ENCODE data around the gene PDZK1IP1.
"Not testable (repeated sequence)": the region's sequence is repeated elsewhere in the genome, so short reads cannot be mapped to it uniquely, and the experiment has no call there.

The PDZK1IP1 gene

DNA sequence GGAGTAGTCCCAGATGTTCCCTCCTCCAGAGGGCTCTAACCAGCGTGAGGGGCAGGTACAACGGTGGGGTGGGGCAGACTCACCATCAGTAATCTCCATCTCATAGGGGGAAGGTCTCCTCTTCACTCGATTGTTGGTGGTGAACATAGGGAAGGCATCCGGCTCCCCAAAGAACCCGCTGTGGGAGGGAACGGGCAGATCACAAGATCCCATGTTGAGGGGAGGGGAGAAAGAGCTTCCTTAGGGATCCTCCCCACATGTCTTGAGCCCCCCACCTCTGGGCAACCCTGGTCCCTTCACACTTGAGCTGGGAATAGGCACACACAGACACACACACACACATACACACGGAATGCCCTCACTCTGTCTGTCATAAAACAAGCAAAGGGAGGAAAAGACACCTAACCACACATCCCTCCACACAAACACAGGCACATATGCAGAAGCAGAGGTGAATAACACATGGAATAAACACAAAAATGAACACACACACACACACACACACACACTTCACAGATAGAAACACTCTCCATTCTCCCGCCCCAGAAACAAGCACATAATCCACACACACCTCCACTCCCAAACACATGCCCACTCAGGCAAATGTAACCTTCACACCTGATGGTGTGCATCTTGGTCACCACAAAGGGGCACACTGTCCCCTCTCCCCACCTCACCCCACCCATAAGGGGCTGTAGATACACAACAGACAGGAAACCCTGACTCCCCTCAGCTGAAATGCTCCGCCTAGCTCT is 34.3 kb upstream of the PDZK1IP1 start:
- no peak for DNase-seq (ENCODE audit: low read depth)

DNA sequence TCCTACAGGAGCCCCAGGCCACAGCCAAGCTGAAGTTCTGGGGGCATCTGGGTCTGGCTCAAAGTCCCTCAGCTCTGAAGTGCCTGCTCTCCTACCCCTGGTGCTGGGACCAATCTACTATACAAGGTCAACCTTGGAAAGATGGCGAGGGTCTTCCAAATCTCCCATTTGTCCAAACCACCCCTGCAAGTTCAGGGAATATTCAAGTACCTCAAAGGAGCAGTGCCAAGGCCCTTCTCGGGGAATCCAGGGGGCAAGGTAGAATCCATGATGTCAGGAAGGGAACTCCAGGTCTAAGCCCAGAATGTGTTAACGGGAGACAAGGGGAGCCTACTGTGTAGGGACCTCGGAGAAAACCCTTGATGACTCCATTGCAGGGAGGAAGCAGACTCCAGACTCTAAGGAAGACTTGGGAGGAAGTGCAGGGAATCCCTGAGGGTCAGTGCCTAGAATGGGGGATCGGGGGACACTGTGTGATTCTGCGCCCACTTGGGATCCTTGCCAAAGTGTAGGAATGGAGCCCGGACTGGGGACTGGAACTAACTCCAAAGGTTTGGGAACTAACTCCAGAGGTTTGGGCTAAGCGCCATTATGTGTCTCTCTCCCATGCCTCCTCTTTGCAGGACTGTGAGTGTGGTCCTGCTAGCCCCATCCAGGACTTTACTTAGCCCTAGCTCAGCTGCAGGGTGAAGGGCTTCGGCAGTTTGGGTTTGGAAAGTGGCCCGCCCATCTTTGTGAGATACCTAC is 33.5 kb upstream of the PDZK1IP1 start:
- no peak for DNase-seq (ENCODE audit: low read depth)

DNA sequence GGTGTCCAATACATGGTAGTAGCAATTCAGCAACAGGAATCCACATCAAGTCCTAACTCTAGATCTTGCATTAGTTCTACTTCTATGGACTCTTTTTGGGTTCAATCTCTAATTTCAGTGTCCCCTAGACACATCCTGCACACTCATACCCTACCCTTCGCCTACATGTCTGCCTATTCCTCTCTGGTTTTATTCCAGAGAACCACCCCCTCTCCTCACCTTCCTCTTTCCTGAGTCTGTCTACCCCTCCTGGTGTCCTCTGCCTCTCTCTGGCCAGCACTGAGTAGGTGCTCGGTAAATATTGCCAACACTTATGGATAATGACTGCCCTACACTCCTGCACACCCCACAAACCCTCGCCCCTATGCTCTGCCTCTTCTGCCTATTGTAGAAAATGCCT is 32.6 kb upstream of the PDZK1IP1 start:
- DNase-seq (ENCODE audit: low read depth): no peak

DNA sequence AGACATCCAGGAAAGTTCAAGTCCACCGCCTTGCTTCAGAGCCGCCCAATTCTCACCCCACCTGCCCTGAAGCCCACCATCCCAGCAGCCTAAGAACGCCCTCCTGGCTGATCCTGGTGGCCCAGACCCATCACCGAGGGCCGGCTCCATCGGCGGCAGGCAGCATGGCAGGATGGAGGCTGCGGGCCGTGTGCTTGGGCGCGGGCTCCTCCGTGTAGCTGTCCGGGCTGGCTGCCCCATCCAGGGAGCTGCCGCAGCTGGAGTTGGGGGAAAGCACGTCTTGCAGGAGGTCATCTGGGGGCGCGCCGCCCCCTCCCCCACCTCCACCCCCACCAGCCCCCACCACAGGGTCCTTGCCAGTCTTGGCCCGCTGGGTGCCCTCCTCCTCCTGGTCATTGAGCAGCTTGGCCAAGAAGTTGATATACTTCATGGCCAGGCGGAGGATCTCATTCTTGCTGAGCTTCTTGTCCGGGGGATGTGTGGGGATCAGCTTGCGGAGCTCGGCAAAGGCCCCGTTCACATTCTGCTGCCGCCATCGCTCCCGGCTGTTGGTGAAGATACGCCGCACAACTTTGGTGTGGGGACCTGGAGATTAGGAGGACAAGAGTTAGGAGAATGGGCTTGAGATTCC is 29.9 kb upstream of the PDZK1IP1 start:
- no peak for DNase-seq (ENCODE audit: low read depth)

DNA sequence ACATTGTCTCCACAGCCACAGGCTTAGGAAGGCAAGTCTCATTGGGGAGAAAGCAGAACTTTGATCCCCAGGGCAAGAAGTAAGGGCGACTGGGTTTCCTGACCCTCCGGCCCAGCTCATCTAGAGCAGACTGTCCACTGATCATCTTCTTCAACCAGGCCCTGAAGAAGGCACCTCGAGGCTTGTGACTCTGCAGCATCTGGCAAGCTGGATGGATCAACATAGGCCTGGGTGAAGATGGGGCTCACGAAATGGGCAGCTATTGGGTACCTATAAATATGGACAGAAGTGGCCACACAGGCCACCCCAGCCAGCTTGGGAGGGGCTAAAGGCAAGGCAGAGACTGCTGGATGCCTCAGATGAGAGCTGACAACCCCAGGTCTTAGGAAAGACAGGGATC is 29.2 kb upstream of the PDZK1IP1 start:
- no peak for DNase-seq (ENCODE audit: low read depth)

DNA sequence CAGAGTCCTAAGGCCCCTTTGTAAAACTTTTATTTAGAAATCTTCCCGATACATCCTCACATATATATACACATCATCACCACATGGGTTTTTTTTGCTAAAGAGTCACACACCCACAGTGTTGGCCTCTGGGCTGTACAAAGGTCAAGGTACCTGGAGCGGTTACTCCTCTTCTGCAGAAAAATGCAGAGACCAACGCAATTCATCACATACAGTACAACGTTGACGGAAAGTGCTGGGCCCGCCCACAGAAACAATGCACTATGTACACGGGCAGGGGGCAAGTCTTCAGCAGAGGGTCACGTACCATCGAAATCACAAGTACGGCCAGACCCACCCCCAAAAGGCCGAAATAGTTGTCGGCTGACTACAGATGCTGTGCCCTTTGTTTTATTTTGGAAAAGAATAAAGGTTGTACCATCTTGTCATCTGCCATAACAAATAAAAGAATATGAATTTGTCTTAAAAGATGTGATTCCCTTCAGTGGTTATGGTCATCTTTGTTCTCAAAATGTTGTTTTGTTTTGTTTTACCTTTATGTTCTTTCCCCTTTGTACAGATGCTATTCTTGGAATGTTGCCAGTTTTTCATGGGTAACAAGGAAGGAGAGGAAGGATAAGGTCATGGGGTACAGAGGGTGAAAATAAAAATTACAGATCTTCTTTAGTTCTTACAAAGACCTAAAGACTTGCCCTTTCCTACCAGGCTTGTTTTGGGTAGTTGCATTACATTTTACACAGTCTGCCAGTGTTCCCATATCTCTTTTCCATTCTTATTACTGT is 26.6 kb upstream of the PDZK1IP1 start:
- DNase-seq (ENCODE audit: low read depth): no peak

DNA sequence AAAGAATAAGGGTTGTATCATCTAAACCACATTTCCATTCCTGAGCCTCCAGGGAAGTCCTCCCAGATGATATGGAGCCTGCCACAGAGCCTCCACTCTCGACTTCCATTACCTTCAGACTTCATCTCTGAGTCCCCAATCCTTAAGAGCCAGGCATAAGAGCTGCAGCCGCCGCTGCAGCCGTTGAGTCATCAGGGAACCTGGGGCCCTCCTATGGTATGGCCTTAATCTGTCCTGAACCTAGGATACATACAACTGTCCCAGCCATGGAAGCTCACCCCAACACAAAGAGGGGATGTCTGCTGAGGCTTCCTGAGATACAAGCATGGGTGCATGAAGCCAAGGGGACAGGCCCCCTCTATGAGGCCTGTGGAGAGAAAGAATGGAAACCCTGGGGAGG is 25.9 kb upstream of the PDZK1IP1 start:
- DNase-seq (ENCODE audit: low read depth): no peak

DNA sequence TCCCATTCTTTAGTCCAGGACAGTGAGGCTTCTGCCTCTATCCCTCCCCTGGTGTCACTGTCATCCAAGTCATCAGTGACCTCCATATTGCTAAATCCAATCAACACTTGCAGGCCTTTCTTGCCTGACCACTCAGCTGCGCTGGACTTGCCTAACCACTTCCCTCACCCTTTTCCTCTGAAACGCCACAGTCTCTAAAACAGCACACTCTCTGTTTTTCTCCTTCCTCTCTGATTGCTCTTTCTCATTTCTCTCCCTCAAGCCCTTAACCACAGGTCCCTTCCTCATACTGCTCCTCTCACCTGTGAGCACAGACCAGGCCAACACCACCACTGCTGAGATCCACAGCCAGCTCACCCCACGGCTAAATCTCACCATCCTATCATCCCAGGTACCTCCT is 24.7 kb upstream of the PDZK1IP1 start:
- DNase-seq (ENCODE audit: low read depth): no peak

DNA sequence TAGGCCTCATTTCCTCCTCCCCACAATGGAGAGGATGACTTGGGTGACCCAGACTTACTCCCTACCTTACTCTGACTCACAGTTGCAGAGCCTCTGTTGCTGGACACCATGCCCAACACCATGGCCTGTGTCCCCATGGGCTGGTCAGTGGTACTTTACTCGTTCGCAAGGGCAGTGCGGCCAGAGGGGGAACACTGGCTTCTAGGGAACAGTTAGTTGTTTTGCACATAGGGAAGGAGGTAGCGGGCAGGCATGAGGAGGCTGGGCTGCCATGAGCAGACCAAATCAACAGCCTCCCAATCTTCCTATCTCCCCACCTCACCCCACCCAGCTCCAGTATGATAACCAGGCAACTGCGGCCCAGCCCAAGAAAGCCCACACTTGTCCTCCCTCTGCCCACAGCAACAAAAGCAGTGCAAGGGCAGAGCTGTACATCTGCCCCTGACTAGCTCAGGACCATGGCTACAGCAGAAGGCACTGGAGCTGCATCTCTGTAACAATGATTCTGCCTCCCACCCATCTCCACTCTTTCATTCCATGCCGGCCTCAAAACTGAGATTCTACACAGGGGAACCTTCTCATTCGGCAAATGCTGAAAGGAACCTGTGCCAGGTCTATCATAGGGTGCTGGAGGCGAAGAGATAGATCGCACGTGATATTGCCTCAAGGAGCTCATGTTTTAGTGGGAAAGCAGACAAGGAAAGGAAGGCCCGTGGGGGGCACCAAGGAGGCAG is 23.6 kb upstream of the PDZK1IP1 start:
- DNase-seq (ENCODE audit: low read depth): no peak

DNA sequence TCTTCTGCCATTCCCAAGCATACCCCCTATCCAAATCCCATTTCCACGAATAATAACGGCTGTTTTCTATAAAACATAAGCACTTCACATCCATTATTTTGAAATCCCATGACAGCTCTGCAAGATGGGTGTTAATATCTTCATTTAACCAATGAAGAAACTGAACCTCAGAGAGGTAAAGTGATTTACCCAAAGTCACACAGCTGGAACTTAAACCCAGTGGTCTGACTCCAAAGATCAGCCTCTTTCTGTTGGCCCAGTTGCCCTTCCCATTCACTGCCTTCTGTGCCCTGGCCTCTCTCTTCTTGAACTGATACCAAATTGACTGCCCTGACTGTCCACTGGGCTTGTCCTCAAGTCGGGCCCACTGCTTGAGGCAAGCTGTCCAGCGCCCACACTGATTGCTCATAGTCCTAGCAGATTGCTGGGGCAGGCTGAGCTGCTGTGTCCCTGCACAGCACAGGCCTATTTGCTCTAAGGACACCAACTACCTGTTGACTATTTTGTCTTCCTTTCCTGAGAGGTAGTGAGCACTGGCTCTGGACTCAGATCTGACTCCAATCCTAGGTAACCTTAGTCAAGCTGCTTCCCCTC is 22.9 kb upstream of the PDZK1IP1 start:
- no peak for DNase-seq (ENCODE audit: low read depth)

DNA sequence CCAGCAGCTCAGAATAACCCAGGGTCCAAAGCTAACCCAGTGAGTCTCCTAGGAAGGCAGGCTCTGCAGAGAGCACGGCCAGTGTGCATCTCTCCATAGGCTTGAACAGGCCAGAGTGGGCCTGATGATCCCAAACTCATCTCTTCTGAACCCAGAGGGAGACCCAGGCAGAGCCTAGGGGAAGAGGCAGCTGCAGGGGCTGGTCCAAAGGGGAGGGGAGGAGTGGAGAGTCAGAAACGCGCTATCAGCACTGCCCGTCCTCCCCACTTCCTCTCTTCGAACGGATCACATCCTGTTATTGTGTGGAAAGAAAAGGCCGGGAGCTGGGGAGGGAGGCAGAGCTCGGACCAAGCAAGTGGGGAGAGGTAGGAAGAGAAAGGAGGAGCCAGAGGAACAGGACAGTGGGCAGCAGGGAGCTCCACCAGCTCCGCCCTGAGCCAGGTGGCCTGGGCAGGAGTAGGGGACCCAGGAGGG is 22.0 kb upstream of the PDZK1IP1 start:
- DNase-seq (ENCODE audit: low read depth): no peak

DNA sequence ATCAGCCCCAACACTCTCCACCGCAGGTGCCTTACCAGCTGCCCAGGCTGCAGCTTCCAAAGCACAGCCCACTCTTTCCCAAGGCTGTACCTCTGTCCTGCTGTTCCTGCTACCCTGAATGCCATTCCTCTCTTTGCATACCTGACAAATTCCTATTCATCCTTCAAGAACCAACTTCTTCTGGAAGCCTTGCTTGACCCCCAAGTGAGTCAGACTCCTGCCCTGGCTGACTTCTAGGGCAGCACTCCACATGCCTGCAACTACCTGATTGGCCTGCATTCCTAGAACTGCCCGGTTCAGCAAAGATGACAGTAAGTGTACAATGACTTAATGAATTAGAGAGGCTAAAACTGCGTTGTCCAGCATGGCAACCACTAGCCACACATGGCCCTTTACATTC is 20.8 kb upstream of the PDZK1IP1 start:
- DNase-seq (ENCODE audit: low read depth): no peak

DNA sequence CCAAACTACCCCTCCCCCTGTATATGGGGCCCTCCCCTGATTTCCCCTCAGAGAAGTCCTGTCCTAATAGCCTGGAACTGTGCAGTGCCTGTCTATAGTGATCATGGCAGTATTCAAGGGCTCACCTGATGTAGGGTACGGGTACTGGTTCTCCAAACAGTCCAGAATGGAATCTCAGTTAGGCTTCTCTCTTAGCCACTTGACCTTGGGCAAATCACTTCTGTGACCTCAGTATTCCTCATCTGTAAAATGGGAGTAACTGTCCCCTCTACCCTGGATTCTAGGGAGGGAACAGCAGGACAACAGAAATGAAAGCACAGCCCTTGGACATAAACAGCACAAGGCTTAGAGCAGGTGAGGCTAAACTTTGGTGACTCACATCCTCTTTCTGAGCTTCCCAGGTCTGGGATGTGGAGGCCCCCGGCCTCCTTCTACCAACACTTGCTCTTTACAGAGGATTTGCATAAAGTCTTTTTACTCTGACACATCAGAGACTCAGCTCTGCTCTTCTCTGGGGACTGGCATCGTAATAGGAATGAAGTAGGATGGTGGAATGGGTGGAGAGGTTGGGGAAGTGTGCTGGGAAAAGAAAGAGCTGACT is 20.0 kb upstream of the PDZK1IP1 start:
- no peak for DNase-seq (ENCODE audit: low read depth)

DNA sequence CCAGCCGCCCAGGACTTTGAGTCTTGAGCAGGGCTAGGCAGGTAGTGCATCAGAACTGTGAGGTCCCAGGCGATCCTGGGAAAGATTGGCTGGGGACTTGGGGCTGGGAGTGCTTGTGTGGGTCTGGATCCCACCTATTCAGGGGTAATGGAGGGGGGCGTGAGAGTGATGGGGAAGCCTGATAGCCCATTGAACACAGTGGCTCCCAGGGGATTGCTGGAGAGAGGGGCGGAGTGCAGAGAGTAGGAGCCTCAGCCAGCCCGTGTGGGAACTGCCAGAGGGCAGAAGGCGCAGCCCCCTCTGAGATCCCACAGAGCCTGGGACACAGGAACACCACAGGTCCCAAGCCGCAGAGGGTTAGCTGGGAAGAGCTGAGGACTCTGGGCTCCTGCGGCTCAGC is 19.3 kb upstream of the PDZK1IP1 start:
- no peak for DNase-seq (ENCODE audit: low read depth)

DNA sequence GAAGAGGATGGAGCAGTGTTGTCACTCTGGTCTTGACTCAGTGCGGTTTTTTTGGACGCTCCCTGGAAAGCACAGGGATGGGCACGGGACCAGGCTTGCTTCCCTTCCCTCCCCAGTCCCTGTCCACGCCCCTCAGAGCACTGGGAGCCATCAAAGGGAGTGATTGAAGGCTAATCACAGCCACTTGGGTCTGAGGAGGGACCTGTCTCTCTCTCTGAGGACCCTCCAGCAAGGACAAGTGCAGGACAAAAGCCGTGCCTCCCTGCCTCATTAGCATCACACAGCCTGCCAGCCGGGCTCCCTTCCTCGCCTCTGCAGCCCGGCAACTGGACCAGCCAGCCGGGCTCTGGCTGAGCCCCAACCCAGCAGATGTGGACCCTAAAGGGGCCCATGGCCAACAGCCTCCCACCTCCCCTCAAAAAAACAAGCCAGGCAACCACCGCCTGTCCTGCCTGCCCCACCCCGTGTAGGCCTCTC is 18.6 kb upstream of the PDZK1IP1 start:
- no peak for DNase-seq (ENCODE audit: low read depth)

DNA sequence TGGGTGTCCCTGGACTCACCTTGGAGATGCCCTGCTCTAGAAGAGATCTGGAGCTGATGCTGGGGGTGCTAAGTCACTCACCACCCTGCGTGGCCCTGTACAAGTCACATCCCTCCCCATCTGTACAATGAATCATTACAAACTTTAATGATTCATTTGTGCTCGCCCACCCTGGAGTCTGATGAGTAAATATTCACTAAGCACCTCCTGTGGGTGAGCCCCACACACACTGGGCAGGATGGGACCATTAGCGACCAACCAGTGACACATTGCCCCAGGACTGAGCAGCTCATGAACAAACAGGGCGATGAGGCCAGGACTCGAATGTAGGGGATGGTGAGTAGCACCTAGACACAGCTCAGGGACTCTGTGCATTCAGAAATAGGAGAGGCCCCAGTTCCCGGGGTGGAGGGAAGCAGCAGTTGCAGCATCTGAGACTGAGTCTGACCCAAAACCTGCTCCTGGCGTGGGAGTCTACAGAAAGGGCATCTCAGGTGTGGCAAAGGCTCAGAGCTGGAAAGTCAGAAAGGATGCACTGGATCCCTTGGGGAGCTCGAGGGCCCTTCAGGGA is 18.1 kb upstream of the PDZK1IP1 start:
- DNase-seq (ENCODE audit: low read depth): no peak

DNA sequence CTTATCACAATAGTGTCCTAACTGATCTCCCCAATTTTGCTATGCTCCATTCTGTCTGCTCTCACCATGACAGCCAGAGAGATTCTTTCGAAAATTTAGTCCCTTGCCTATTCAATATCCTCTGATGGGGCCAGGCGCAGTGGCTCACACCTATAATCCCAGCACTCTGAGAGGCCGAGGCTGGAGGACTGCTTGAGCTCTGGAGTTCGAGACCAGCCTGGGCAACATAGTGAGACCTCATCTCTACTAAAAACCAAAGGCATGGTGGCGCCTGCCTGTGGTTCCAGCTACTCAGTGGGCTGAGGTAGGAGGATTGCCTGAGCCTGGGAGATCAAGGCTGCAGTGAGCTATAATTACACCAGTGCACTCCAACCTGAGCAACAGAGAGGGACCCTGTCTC is 16.1 kb upstream of the PDZK1IP1 start:
- no peak for DNase-seq (ENCODE audit: low read depth)

DNA sequence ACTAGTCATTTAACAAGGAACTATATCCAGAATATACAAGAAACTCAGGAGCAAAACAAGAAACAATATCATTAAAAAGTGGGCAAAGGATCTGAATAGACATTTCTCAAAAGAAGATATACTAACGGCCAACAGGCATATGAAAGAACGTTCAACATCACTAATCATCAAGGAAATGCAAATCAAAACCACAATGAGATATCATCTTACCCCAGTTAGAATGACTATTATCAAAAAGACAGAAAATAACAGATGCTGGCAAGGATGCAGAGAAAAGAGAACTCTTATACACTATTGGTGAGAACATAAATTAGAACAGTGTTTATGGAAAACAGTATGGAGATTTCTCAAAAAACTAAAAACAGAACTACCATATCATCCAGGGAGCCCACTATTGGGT is 13.7 kb upstream of the PDZK1IP1 start:
- not testable (repeated sequence) for DNase-seq (ENCODE audit: low read depth)

DNA sequence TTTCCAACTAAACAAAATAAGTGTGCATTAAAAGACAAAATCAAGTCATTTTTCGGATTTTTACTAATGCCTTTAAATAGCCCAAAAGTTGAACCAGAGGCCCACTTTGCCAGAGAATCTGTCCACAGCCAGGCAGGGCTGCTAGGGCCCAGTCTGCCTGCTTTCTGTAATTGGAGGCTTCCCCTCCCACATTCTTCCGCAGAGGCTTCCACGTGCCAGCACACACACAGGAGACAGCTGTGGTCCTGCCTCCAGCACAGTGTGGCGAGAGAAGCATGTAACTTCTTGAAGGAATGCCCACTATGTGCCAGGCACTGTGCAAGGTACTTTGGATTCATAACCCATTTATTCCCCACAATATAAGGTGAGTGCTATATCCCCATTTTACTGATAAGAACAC is 11.3 kb upstream of the PDZK1IP1 start:
- no peak for DNase-seq (ENCODE audit: low read depth)

DNA sequence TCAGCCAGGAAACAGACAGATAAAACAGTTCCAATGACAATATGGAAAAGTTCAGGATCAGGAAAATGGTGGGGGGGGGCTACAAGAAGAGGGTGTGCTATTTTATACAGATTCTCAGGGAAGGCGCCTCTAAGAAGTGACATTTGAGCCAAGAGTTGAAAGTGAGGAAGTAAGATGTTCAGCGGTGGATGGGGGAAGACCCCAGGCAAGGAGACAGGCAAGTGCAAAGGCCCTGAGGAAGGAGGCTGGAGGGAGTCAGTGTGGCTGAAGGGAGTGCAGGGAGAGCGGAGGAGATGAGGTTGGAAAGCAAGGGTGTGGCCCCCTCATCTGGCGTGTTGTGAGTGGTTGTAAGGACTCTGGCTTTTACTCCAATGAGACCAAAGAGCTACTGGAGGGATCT is 8.4 kb upstream of the PDZK1IP1 start:
- no peak for DNase-seq (ENCODE audit: low read depth)

Measured in stimulated activated CD8-positive, alpha-beta memory T cell treated with anti-CD3 and anti-CD28 coated beads, Interleukin-12 subunit alpha, Interleukin-12 subunit beta, amount 100 ng/mL, for 4 hours (primary cell).